ENCODE results near the gene ASTN2.

The ASTN2 gene

DNA sequence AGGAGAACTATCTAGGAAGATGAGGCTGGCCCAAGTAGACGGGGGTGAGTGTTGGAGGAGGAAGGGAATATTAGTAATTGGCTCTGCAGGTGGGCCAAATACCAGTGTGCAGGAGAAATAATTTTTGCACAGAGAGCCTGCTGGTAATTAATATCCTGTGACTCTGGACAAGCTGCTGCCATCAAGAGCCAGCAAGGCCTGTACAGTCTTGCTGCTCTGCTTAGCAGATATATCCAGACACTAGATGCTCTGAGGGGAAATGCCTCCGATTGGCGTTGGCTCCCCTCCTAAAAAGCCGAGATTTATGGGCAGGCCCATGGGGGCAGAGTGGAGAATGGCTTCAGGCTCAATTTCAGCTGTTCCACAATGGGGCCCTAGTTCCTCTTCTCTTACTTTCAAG lies 29.6 kb upstream of the ASTN2 start:
- TF ChIP-seq POLR2A (IDR thresholded peaks at IDR 0.05; ENCODE audit: extremely low read depth, insufficient read length) (no peak), MYC (IDR thresholded peaks at IDR 0.05; ENCODE audit: low read depth, low read length) (no peak)
- TF ChIP-seq, protein P1, sequence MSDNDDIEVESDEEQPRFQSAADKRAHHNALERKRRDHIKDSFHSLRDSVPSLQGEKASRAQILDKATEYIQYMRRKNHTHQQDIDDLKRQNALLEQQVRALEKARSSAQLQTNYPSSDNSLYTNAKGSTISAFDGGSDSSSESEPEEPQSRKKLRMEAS (IDR thresholded peaks at IDR 0.05; ENCODE audit: low read depth, low read length) = no peak
- TF ChIP-seq, protein P2, sequence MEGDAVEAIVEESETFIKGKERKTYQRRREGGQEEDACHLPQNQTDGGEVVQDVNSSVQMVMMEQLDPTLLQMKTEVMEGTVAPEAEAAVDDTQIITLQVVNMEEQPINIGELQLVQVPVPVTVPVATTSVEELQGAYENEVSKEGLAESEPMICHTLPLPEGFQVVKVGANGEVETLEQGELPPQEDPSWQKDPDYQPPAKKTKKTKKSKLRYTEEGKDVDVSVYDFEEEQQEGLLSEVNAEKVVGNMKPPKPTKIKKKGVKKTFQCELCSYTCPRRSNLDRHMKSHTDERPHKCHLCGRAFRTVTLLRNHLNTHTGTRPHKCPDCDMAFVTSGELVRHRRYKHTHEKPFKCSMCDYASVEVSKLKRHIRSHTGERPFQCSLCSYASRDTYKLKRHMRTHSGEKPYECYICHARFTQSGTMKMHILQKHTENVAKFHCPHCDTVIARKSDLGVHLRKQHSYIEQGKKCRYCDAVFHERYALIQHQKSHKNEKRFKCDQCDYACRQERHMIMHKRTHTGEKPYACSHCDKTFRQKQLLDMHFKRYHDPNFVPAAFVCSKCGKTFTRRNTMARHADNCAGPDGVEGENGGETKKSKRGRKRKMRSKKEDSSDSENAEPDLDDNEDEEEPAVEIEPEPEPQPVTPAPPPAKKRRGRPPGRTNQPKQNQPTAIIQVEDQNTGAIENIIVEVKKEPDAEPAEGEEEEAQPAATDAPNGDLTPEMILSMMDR (IDR thresholded peaks at IDR 0.05; ENCODE audit: low read depth, low read length) = no peak
- H3K4me3 ChIP-seq (ENCODE audit: low read depth, low read length) = no peak overlapping the region
- DNase-seq (ENCODE audit: low read depth) = no peak

DNA sequence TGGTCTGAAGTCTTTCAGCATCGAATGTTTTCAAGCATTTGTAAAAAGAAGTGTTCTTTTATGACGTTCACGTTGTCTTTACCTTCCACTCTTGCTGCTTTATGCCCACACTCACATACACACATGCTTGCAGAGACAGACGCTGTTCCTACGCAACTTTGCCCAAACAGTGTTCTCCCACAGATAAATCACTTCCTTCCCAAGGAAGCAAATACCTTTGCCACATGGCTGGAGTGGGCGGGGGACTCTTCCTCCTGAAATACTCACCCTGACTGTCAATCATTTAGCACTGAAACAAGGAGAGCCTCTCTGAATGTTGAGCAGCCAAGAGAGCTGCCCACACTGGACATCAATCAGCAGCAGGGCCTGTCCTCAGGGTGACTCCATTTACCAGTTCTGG lies 22.4 kb upstream of the ASTN2 start:
- no peak overlapping the region for H3K4me3 ChIP-seq (ENCODE audit: low read depth, low read length)
- TF ChIP-seq MYC (IDR thresholded peaks at IDR 0.05; ENCODE audit: low read depth, low read length) = no peak
- TF ChIP-seq, protein P2 (IDR thresholded peaks at IDR 0.05; ENCODE audit: low read depth, low read length) = no peak
- TF ChIP-seq, protein P1 (IDR thresholded peaks at IDR 0.05; ENCODE audit: low read depth, low read length) = no peak
- no peak for TF ChIP-seq POLR2A (IDR thresholded peaks at IDR 0.05; ENCODE audit: extremely low read depth, insufficient read length)
- no peak for DNase-seq (ENCODE audit: low read depth)

DNA sequence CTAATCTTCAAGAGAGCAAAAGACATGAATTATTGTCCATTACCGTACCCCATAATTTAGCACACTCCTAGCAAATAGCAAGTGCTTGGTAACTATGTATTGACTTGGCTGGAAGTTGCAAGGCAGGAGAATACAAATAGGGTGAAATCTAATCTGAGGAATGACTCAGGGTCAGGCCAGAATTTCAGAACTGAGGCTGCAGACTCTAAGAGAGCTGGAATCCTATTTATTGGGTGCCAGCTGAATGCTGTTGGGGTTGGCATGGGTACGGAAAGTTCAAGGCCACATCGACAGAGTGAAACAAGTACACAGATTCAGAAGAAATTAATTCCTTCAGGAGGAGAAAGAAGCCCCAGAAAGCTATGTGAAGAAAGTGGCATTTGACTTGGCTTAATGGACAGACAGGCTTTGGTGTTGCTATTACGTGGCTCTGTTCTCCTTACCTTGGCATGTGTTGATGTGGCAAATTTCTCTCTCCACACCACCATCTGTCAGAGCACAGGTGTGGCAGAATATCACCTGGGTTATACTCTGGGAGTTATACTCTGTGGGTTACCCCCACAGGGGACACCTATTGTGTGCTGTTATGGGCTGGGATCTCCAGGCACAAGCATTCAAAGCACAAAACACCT lies 20.9 kb upstream of the ASTN2 start:
- H3K4me3 ChIP-seq (ENCODE audit: low read depth, low read length) = no peak overlapping the region
- no peak for DNase-seq (ENCODE audit: low read depth)
- TF ChIP-seq, protein P1 (IDR thresholded peaks at IDR 0.05; ENCODE audit: low read depth, low read length) = no peak
- TF ChIP-seq, protein P2 (IDR thresholded peaks at IDR 0.05; ENCODE audit: low read depth, low read length) = no peak

DNA sequence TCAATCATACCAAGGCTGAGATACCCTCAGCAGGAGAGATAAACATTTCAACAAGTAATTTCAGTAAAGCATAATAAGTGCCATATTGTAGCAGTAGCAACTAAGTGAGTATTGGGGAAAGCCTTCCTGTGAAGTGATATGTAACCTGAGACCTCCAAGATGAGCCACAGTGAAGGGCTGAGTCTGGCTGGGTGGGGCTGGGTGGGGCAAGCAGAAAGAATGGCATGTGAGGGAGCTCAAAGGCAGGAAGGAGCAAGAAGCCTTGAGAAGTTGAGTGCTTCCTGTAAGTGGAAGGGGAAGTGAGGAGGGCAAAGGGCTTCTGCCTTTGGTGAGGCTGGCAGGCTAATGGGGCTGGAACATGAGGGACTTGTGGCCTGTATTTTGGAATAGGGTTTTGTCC lies 19.7 kb upstream of the ASTN2 start:
- TF ChIP-seq POLR2A (IDR thresholded peaks at IDR 0.05; ENCODE audit: extremely low read depth, insufficient read length) (no peak), MYC (IDR thresholded peaks at IDR 0.05; ENCODE audit: low read depth, low read length) (no peak)
- TF ChIP-seq, protein P1 (IDR thresholded peaks at IDR 0.05; ENCODE audit: low read depth, low read length) = no peak
- TF ChIP-seq, protein P2 (IDR thresholded peaks at IDR 0.05; ENCODE audit: low read depth, low read length) = no peak
- H3K4me3 ChIP-seq (ENCODE audit: low read depth, low read length) = no peak overlapping the region
- no peak for DNase-seq (ENCODE audit: low read depth)

DNA sequence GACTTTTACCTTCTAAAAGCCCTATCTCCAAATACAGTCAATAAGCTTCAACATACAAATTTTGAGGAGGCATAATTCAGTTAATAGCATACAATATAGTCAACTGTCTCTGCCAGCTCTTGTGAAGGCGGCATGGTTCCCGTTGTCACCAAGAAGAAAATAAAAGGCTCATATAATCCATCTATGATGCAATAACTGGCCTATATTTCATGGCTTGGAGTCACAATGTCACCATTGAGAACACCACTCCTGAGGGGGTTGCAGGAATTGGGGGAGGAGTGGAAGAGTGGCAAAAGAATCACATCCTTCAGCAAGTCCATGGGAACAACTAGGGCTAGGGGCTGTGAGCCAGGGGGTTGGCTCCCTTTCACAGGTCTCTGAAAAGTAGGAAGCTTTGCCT lies 16.0 kb upstream of the ASTN2 start:
- TF ChIP-seq, protein P2 (IDR thresholded peaks at IDR 0.05; ENCODE audit: low read depth, low read length) = no peak
- TF ChIP-seq, protein P1 (IDR thresholded peaks at IDR 0.05; ENCODE audit: low read depth, low read length) = no peak
- no peak for TF ChIP-seq MYC (IDR thresholded peaks at IDR 0.05; ENCODE audit: low read depth, low read length)
- no peak for TF ChIP-seq POLR2A (IDR thresholded peaks at IDR 0.05; ENCODE audit: extremely low read depth, insufficient read length)
- no peak for DNase-seq (ENCODE audit: low read depth)
- no peak overlapping the region for H3K4me3 ChIP-seq (ENCODE audit: low read depth, low read length)
